22Rv1 (cell line): Measurements from ENCODE around the gene SNRNP48.

ENCODE experiments used
- H3K27ac ChIP-seq: fragments of 450-650 bp; 2 replicates; pipeline ENCODE4 v1.5.1; 2017
- CTCF ChIP-seq: fragments of 450-650 bp; IDR thresholded peaks from 2 replicates; pipeline ENCODE4 v1.5.1; 2017; ENCODE audit warnings: mild to moderate bottlenecking
- ZFX ChIP-seq: fragments of 450-650 bp; IDR thresholded peaks from 2 replicates; pipeline ENCODE4 v1.6.1; 2017; ENCODE audit warnings: antibody characterized with exemption, borderline replicate concordance

Gene SNRNP48

GRCh38 chr6:7572213-7572943, 17.6 kb upstream of the SNRNP48 start:
- TF ChIP-seq CTCF: no peak
- no peak overlapping the region for H3K27ac ChIP-seq

- TF ChIP-seq CTCF: no peak
- no peak overlapping the region for H3K27ac ChIP-seq
Observed at GRCh38 chr6:7574500-7574899, 15.5 kb upstream of the SNRNP48 start.

GRCh38 chr6:7578516-7578915, 11.5 kb upstream of the SNRNP48 start:
- H3K27ac ChIP-seq: no peak overlapping the region
- TF ChIP-seq CTCF (no peak), ZFX (no peak)

GRCh38 chr6:7578931-7579330, 11.1 kb upstream of the SNRNP48 start:
- TF ChIP-seq CTCF (no peak), ZFX (no peak)
- H3K27ac ChIP-seq: no peak overlapping the region

GRCh38 chr6:7579851-7580250, 10.1 kb upstream of the SNRNP48 start:
- H3K27ac ChIP-seq: no peak overlapping the region
- TF ChIP-seq ZFX (no peak), CTCF (no peak)

- TF ChIP-seq CTCF (no peak), ZFX (no peak)
- no peak overlapping the region for H3K27ac ChIP-seq
Observed at GRCh38 chr6:7580537-7580926, 9.5 kb upstream of the SNRNP48 start.

GRCh38 chr6:7580927-7581618, 8.9 kb upstream of the SNRNP48 start:
- no peak overlapping the region for H3K27ac ChIP-seq
- TF ChIP-seq CTCF: no peak
- TF ChIP-seq ZFX: no peak
